IPS DF 4.7 (cell line): ENCODE measurements around the gene TIMELESS.
"Not testable (repeated sequence)": the region's sequence is repeated elsewhere in the genome, so short reads cannot be mapped to it uniquely, and the experiment has no call there.

Source experiments
- DNase-seq: peaks from one replicate; pipeline ENCODE4 v3.0.0-alpha.2; 2013; ENCODE audit warnings: low spot score; ENCODE audit errors: extremely low read depth

The TIMELESS gene

DNA sequence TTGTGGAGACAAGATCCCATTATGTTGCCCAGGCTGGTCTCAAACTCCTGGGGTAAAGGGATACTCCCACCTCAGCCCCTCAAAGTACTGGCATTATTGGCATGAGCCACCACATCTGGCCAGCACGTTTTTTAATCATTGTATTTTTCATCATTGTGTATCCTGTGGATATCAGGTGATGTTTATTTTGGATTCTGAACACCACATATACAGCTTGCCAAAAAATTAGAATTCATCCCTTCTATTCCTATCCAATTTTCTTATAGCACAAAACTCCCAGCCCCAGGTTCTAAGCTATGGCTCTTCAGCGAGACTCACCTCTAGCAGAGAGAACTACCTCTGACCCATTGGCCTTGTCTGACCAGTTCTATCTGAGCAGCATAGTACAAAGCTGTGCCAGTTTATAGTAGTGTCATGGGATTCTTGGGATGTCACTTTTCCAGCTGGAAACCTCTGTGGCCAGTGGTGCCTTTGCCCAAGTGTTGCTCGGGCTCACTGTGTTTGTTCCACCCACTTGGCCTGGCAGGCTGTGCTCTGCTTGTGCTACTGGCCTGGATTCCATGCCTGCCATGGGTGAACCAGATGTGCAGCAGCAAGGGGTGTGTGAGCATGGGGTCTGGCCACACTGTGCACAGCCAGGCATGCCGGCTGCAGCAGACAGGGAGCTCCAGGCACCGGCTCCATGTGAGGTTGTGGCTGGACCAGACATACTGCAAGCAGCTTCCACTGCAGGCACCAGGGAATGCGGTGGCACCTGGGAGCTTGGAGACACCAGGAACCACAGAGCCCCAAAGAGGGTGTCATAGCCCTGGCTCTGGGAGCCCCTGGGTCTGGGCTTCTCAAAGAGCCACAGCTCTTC is 37.2 kb downstream of the TIMELESS start:
- DNase-seq, result no peak

DNA sequence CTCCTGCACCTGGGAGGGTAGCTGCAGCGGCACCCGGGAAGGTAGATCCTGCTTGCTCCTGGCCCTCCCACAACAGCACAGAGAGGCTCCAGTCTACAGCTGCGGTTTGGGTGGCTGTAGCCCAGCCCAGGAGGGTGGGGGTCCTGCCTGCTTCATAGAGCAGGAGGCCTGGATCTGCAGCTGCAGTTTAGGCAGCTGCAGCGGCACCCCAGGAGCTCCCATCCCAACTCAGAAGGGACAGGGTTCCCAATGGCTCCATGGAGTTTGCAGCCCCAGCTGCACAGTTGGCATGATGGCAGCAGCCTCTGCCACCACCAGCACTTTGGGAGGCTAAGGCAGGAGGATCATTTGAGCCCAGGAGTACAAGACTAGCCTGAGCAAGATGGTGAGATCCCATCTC is 38.5 kb downstream of the TIMELESS start:
- DNase-seq, result no peak

- DNase-seq, result no peak
Observed at GRCh38 chr12:56408799-56409417, 40.3 kb downstream of the TIMELESS start.

GRCh38 chr12:56404227-56404626 is 45.0 kb downstream of the TIMELESS start:
- not testable (repeated sequence) for DNase-seq

DNA sequence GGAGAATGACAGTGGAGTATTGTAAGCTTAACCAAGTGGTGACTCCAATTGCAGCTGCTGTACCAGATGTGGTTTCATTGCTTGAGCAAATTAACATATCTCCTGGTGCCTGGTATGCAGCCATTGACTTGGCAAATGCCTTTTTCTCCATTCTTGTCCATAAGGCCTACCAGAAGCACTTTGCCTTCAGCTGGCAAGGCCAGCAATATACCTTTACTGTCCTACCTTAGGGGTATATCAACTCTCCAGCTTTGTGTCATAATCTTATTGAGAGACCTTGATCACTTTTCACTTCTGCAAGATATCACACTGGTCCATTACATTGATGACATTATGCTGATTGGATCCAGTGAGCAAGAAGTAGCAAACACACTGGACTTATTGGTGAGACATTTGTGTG is 47.6 kb downstream of the TIMELESS start:
- DNase-seq, result not testable (repeated sequence)

GRCh38 chr12:56401125-56401524 is 48.1 kb downstream of the TIMELESS start:
- DNase-seq, result not testable (repeated sequence)

DNA sequence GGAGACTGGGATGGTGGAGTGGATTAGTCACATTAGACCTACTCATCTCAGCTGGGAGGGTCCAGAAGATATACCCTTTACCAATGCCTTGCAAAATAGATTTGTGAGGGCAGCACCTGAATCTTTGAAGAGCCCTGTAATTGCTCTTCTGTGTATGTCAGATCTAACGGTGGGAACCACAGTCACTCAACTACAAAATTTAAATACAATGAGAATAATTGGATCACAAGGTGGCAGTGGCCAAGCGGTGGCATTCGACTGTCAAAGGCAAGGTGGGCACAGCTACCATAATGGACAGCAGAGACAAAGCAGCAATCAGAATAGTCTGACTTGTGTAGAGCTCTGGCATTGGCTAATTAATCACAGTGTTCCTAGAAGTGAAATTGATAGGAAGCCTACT is 49.8 kb downstream of the TIMELESS start:
- not testable (repeated sequence) for DNase-seq

GRCh38 chr12:56398324-56398723 is 50.9 kb downstream of the TIMELESS start:
- no peak for DNase-seq

DNA sequence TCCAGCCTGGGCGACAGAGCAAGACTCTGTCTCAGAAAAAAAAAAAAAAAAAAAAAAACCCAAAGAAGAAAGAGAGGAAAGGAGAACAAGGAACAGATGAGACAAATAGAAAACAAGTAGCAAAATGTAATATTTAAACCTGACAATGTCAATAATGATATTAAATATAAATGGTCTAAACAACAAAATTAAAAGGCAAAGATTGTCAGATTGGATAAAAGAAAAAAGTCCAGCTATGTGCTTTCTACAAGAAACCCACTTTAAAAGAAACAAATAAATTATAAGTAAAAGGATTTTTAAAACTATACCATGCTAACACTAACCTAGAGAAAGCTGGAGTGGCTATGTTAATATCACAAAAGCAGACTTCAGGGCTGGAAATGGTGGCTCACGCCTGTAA is 56.9 kb downstream of the TIMELESS start:
- no peak for DNase-seq

DNA sequence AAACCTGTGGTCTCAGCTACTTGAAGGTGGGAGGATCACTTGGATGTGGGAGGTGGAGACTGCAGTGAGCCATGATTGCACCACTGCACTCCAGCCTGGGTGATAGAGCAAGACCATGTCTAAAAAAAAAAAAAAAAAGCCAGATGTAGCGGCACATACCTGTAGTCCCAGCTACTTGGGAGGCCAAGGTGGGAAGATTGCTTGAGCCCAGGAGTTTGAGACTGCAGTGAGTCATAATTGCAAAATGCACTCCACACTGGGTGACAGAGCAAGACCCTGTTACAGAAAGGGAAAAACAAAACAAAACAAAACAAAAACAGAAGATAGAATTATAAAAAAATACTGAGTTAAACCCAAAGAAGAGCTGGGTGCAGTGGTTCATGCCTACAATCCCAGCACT is 57.5 kb downstream of the TIMELESS start:
- no peak for DNase-seq

DNA sequence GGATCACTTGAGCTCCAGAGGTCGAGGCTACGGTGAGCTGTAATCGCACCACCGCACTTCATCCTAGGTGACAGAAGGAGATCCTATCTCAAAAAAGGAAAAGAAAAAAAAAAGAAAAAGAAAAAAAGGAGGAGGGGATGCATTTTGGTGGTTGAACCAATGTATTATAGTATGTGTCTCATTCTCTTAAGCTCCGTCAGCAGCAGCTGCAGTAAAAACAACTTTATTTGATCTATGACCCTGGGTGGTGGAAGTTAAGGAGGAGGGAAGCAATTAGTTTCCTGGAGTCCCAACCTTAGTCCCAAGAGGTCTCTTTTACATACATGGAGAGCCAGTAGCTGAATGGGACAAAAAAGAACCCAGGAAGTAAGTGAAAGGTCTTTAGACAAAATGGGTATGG is 59.8 kb downstream of the TIMELESS start:
- DNase-seq, result no peak

GRCh38 chr12:56387152-56387736 is 62.0 kb downstream of the TIMELESS start:
- DNase-seq, result peak; percentile 5

- DNase-seq, result no peak
Observed at GRCh38 chr12:56385873-56386272, 63.4 kb downstream of the TIMELESS start.

- no peak for DNase-seq
Observed at GRCh38 chr12:56382611-56383010, 66.6 kb downstream of the TIMELESS start.

- DNase-seq, result no peak
Observed at GRCh38 chr12:56377989-56378316, 71.3 kb downstream of the TIMELESS start.

- DNase-seq, result no peak
Observed at GRCh38 chr12:56377310-56377988, 71.8 kb downstream of the TIMELESS start.

- DNase-seq, result no peak
Observed at GRCh38 chr12:56375598-56376434, 73.4 kb downstream of the TIMELESS start.

DNA sequence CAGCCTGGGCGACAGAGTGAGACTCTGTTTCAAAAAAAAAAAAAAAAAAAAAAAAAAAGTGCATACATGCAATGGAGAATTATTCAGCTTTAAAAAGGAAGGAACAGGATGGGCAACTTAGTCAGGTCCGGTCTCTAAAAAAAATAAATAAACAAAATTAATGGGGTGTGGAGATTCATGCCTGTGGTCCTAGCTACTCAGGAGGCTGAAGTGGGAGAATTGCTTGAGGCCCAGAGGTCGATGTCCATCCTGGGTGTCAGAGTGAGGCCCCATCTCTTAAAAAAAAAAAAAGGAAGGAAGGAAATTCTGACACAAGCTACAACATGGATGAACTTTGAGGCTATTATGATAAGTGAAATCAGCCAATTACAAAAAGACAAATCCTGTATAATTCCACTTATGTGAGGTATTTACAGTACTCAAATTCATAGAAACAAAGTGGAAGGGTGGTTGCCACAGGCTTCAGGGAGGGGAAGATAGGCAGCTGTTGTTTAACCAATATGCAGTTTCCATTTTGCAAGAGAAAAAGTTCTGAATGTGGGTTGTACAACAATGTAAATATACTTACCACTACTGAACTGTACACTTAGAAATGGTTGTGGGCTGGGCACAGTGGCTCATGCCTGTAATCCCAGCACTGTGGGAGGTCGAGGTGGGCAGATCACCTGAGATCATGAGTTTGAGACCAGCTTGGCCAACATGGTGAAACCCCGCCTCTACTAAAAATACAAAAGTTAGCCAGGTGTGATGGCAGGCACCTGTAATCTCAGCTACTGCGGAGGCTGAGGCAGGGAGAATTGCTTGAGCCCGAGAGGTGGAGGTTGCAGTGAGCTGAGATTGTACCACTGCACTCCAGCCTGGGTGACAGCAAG is 74.3 kb downstream of the TIMELESS start:
- no peak for DNase-seq

DNA sequence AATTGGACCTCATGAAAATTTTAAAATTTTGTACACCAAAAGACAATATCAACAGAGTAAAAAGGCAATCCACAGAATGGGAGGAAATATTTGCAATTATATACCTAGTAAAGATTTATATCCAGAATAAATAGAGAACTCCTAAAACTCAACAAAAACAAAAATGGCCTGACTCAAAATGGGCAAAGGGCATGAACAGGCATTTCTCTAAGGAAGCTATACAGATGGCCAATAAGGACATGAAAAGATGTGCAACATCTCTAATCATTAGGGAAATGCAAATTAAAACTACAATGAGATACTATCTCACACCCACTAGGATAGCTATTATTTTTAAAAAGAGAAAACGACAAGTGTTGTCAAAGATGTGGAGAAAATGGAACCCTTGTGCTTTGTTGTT is 75.7 kb downstream of the TIMELESS start:
- DNase-seq, result no peak

DNA sequence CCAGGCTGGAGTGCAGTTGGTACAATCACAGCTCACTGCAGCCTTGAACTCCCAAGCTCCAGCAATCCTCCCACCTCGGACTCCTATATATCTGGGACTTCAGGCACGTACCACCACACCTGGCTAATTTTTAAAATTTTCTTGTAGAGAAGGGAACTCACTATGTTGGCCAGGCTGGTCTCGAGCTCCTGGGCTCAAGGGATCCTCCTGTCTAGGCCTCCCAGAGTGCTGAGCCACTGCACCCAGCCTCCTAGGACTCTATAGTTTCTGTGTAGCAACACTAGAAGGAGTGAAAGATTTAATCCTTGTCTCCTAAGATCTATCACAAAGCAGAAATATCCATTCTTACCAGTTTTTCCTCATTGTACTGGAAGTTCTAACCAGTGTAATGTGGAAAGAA is 82.3 kb downstream of the TIMELESS start:
- no peak for DNase-seq
